ENCODE results near the gene SLC22A7.

Gene SLC22A7

DNA sequence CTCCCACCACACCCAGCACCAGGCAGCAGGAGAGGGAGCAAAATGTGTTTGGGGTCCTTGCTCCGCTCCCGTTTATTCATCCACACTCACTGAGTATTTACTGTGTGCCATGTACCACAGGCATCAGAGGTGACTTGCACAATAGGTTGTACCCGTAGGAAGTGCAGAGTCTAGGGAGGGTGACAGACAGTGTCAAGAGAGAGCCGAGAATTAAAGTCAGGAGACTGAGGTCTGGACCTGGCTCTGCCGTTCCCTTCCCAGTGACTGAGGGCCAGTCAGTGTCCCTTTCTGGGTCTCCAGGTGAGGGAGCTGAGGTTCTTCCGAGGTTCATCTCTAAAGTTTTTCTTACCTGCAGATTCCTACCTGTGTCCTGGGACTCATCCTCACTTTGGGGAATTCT lies 32.5 kb upstream of the SLC22A7 start:
- no peak for DNase-seq (ENCODE audit: low read depth in 1 of 2, low spot score in 1 of 2)

DNA sequence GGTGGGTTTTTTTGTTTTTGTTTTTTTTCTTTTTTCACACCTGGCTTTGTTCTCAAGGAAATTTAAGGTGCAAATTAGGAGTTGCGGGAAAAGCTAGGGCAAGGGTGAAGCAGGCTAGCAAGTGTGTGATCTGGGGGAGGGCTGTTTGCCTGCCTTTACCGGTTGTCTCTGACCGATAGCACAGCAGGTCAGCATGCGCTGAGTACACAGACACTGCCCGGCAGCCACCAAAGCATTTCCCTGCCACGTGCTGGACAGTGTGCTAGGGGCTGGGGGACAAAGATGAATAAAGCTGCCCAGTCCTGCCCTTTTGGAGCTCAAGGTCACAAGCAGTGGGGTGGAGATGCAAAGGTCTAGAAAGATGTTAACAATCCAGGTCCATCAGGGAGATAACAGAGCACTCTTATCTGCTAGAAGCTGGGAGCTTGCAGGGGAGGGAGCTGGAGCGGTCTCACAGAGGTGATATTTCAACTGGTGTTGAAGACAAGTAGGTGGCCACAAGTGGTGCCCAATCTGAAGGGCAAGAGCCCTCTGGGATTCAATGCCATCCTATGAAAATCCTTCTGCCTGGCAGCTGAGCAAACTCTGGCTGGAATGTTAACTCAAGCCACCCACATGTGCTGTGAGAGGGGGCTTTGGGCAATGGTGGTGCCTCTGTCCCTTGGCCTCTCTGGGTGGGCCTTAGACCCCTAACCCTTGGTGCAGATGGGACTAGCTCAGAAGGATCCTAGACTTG lies 30.3 kb upstream of the SLC22A7 start:
- DNase-seq (ENCODE audit: low read depth in 1 of 2, low spot score in 1 of 2), result no peak

DNA sequence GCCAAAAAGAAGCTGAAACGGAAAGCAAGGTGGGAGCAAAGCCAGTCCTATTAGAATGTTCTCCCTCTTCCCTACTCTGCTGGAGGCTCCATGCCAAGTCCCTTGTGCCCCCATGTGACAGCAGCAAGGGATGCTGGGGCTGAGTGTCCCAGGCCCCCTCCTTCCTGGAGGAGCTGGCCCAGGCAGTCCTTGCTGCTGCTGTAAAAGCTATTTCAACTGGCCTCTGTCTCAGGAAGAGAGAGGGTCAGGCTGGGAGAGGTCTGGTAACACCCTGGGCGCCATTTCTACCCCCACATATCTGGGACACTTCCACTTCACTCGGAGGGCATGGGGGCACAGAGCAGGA lies 29.7 kb upstream of the SLC22A7 start:
- no peak for DNase-seq (ENCODE audit: low read depth in 1 of 2, low spot score in 1 of 2)

DNA sequence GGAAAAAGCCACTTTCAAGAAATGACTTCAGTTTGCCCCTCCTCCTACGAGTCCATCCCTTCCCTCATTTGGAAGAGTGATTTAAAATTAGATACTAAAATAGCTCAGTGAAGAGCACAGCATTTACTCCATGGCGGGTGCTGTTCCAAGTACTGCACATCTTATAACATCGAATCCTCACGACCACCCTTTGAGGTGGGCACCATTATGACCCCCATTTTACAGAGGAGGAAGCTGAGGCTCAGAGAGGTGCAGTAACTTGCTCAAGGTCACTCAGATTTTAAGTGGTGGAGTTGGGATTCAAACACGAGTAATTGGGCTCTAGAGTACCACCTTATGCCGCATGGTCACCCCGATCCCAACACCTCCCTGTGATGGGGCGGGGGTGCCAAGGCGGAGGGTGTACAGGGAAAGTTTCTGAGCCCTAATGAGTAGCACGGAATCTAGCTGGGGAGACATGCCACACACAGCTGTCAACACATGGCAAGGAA lies 29.2 kb upstream of the SLC22A7 start:
- no peak for DNase-seq (ENCODE audit: low read depth in 1 of 2, low spot score in 1 of 2)

DNA sequence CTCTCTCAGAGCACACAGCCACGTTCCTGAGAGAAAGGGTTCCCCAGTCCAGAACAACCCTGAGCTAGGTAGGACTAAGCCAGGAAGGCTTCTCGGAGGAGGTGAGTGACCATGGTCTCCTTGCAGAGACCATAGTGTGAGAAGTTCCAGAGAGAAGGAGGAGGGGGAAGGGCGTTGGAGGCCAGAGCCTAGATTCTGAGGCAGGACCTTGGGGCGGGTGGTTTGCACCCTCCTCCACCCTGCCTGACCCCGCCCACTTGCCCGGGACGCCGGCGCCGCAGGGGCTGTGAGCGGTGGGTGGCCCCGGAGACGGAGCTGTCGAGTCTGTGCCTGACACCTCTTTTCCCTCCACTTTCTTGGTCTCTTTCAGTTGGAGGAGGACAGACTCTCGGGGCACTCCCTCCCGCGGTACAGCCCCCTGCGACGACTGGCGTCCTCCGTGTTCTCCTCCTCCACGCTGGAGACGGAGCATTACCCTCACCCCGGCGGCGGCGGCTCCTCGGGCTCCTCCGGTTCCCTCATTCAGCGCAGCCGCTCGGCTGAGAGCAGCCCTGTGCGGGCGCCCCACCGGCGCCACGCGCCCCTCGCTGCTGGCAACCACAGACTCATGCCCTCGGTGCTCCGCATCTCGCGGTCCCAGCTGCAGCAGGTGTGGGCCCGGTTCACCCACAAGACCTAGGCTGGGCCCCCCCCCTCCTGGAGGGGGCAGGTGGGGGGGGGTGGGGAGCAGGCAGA lies 28.6 kb upstream of the SLC22A7 start:
- DNase-seq (ENCODE audit: low read depth in 1 of 2, low spot score in 1 of 2), result no peak

DNA sequence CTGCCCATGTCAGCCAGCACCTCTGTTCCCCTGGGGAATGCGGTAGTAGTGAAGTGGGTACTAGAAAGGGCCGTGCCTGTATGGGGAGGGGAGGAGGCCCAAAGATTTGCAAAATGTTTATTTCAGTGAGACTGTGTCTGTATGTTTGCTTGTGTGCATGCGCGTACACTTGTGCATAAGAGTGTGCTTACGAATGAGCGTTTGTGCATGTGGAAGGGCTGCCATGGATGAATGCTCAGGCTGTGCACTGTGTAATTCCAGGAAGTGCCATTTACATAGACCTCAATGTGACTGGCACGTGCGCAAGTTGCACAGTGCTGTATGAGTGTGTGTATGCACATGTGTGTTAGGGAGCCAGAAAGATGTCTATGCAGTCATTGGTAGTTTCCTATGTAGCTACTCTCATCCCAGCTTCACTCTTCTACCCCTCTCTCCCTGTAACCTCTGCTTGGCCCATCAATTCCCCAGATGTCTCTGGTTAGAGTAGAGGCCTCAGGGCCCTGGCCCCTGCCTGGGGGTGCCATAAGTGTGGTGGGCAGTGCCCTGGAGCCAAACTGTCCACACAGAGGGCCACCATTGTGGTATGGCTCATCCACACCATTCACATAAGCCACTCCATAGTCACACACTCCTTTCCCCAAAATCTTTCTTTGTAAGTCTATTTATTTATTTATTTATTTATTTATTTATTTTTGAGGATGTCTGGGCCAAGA lies 26.8 kb upstream of the SLC22A7 start:
- DNase-seq (ENCODE audit: low read depth in 1 of 2, low spot score in 1 of 2), result no peak

GRCh38 chr6:43271944-43272343 lies 26.1 kb upstream of the SLC22A7 start:
- DNase-seq (ENCODE audit: low read depth in 1 of 2, low spot score in 1 of 2), result no peak

- DNase-seq (ENCODE audit: low read depth in 1 of 2, low spot score in 1 of 2), result no peak
These were observed 24.4 kb upstream of the SLC22A7 start for GRCh38 chr6:43273707-43274106.

GRCh38 chr6:43274127-43274915 lies 23.7 kb upstream of the SLC22A7 start:
- no peak for DNase-seq (ENCODE audit: low read depth in 1 of 2, low spot score in 1 of 2)

GRCh38 chr6:43274916-43275597 lies 23.0 kb upstream of the SLC22A7 start:
- no peak for DNase-seq (ENCODE audit: low read depth in 1 of 2, low spot score in 1 of 2)

- no peak for DNase-seq (ENCODE audit: low read depth in 1 of 2, low spot score in 1 of 2)
These were observed 22.1 kb upstream of the SLC22A7 start for GRCh38 chr6:43275801-43276576.

GRCh38 chr6:43276577-43277305 lies 21.3 kb upstream of the SLC22A7 start:
- no peak for DNase-seq (ENCODE audit: low read depth in 1 of 2, low spot score in 1 of 2)

- DNase-seq (ENCODE audit: low read depth in 1 of 2, low spot score in 1 of 2), result no peak
These were observed 20.8 kb upstream of the SLC22A7 start for GRCh38 chr6:43277306-43277642.

GRCh38 chr6:43277643-43278523 lies 20.2 kb upstream of the SLC22A7 start:
- no peak for DNase-seq (ENCODE audit: low read depth in 1 of 2, low spot score in 1 of 2)

DNA sequence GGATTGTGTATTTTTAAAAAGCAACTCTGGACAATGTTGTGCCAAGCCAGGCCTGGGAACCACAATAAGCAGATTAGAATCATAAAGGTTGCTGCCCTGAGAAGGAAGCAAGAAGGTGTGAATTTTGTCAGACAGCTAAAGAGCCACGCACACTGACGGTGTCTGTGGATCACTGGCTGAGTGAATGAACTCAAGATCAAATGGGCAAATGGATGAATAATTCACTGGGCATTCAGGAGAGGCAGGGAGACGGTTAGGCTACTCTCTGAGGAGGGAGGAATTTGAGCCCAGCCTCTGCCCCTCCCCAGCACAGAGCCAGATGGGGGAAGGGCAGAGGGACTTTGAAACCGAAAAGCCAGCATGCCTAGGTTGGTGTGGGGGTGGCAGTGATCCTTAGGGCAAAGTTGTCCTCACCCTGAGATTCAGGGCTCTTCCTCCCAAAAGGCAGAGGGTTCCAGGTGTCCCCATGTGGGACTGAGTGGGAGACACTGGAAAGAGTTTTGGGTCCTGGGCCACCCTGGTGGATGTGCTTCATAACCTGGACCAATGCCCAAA lies 19.5 kb upstream of the SLC22A7 start:
- no peak for DNase-seq (ENCODE audit: low read depth in 1 of 2, low spot score in 1 of 2)

GRCh38 chr6:43280234-43280633 lies 17.8 kb upstream of the SLC22A7 start:
- DNase-seq (ENCODE audit: low read depth in 1 of 2, low spot score in 1 of 2), result no peak

DNA sequence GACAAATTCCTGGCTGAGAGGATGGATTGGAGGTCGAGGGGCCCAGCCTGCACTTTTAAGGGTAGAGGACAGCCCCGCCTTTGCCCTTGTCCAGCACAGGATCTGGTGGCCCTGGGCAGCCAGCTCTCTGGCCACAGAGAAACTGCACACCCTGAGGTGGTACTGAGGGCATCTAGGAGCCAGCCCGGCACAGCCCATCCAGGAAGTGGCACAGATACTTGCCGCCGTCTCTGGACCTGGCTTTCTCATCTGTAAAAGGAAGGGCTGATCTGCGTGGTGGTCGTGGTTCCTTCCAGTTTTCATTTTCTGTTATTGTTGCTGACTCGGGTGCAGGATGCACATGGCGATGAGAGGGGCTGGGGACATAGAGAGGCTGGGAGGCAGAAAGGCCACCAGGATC lies 16.0 kb upstream of the SLC22A7 start:
- no peak for DNase-seq (ENCODE audit: low read depth in 1 of 2, low spot score in 1 of 2)
